H9 (cell line): ENCODE results near the gene PIGS. TPM values are rescaled to one million over a fixed set of nuclear protein-coding genes. Genes with fewer than 3 reads are reported as not detected.

ENCODE experiments used
- DNase-seq: peaks from one replicate; pipeline ENCODE4 v3.0.0-alpha.2; 2017
- H2AFZ ChIP-seq: one replicate; pipeline ENCODE4 v1.6.1; 2013; ENCODE audit warnings: mild to moderate bottlenecking, low read length, control low read depth, moderate library complexity
- H2AK5ac ChIP-seq: 2 replicates; pipeline ENCODE4 v1.6.1; 2013; ENCODE audit warnings: low read length, control low read depth, mixed read lengths; ENCODE audit not compliant: insufficient read length
- H2BK120ac ChIP-seq: one replicate; pipeline ENCODE4 v1.6.1; 2013; ENCODE audit warnings: low read depth, mild to moderate bottlenecking, low read length, control low read depth, inconsistent platforms; ENCODE audit not compliant: poor library complexity, severe bottlenecking
- H2BK12ac ChIP-seq: 2 replicates; pipeline ENCODE4 v1.6.1; 2013; ENCODE audit warnings: low read length, control low read depth, mixed read lengths, low read depth; ENCODE audit not compliant: insufficient read length
- H2BK15ac ChIP-seq: 2 replicates; pipeline ENCODE4 v1.6.1; 2013; ENCODE audit warnings: low read depth, low read length, control low read depth
- H2BK20ac ChIP-seq: one replicate; pipeline ENCODE4 v1.6.1; 2013; ENCODE audit warnings: low read depth, mild to moderate bottlenecking, low read length, control low read depth, inconsistent platforms; ENCODE audit not compliant: poor library complexity, severe bottlenecking
- H2BK5ac ChIP-seq: 2 replicates; pipeline ENCODE4 v1.6.1; 2013; ENCODE audit warnings: low read length, control low read depth, mixed read lengths; ENCODE audit not compliant: insufficient read length
- H3K14ac ChIP-seq: 2 replicates; pipeline ENCODE4 v1.6.1; 2013; ENCODE audit warnings: low read length, control low read depth; ENCODE audit not compliant: insufficient read depth
- H3K18ac ChIP-seq: 2 replicates; pipeline ENCODE4 v1.6.1; 2013; ENCODE audit warnings: low read depth, mild to moderate bottlenecking, mixed read lengths, low read length, control low read depth; ENCODE audit not compliant: insufficient read length
- H3K23ac ChIP-seq: 2 replicates; pipeline ENCODE4 v1.6.1; 2013; ENCODE audit warnings: low read length, control low read depth, mixed read lengths, low read depth; ENCODE audit not compliant: insufficient read length
- H3K23me2 ChIP-seq: 2 replicates; pipeline ENCODE4 v1.6.1; 2013; ENCODE audit warnings: low read depth, mild to moderate bottlenecking, mixed read lengths, low read length, control low read depth; ENCODE audit not compliant: insufficient read length, poor library complexity, severe bottlenecking
- H3K27ac ChIP-seq: 2 replicates; pipeline ENCODE4 v1.5.1; 2013; ENCODE audit warnings: low read length, control low read depth, mixed read lengths, low read depth; ENCODE audit not compliant: insufficient read length
- H3K27me3 ChIP-seq: 2 replicates; pipeline ENCODE4 v1.6.1; 2013; ENCODE audit warnings: low read length, control low read depth, inconsistent platforms; ENCODE audit not compliant: insufficient read depth
- H3K4ac ChIP-seq: 2 replicates; pipeline ENCODE4 v1.6.1; 2013; ENCODE audit warnings: low read depth, mild to moderate bottlenecking, control low read depth, inconsistent platforms, low read length, moderate library complexity
- H3K4me1 ChIP-seq: 2 replicates; pipeline ENCODE4 v1.6.1; 2013; ENCODE audit warnings: low read length, control low read depth, inconsistent platforms; ENCODE audit not compliant: insufficient read depth
- H3K4me2 ChIP-seq: 2 replicates; pipeline ENCODE4 v1.6.1; 2013; ENCODE audit warnings: low read length, control low read depth, mixed read lengths; ENCODE audit not compliant: insufficient read length, insufficient read depth
- H3K56ac ChIP-seq: 2 replicates; pipeline ENCODE4 v1.6.1; 2013; ENCODE audit warnings: low read depth, mild to moderate bottlenecking, mixed read lengths, low read length, control low read depth; ENCODE audit not compliant: insufficient read length
- H3K79me1 ChIP-seq: 2 replicates; pipeline ENCODE4 v1.6.1; 2013; ENCODE audit warnings: low read depth, mild to moderate bottlenecking, moderate library complexity, low read length, control low read depth, inconsistent platforms; ENCODE audit not compliant: insufficient read depth, poor library complexity, severe bottlenecking
- H3K79me2 ChIP-seq: 2 replicates; pipeline ENCODE4 v1.6.1; 2013; ENCODE audit warnings: low read length, control low read depth, inconsistent platforms; ENCODE audit not compliant: insufficient read depth
- H3K9ac ChIP-seq: 2 replicates; pipeline ENCODE4 v1.6.1; 2013; ENCODE audit warnings: low read length, control low read depth, mixed read lengths; ENCODE audit not compliant: insufficient read length; ENCODE audit errors: extremely low read depth
- H3K9me3 ChIP-seq: one replicate; pipeline ENCODE4 v1.6.1; 2013; ENCODE audit warnings: low read depth, low read length, inconsistent platforms; ENCODE audit not compliant: control insufficient read depth
- H3T11ph ChIP-seq: one replicate; pipeline ENCODE4 v1.6.1; 2013; ENCODE audit warnings: mild to moderate bottlenecking, low read length, control low read depth, inconsistent platforms
- H4K20me1 ChIP-seq: one replicate; pipeline ENCODE4 v1.6.1; 2013; ENCODE audit not compliant: control insufficient read depth, insufficient read length, insufficient read depth
- H4K5ac ChIP-seq: 2 replicates; pipeline ENCODE4 v1.6.1; 2013; ENCODE audit warnings: low read depth, mild to moderate bottlenecking, mixed read lengths, low read length, control low read depth; ENCODE audit not compliant: insufficient read length
- H4K8ac ChIP-seq: replicated peaks from 2 replicates; pipeline ENCODE4 v1.6.1; 2013; ENCODE audit warnings: low read length, control low read depth, mixed read lengths, low read depth; ENCODE audit not compliant: insufficient read length
- H4K91ac ChIP-seq: 2 replicates; pipeline ENCODE4 v1.6.1; 2013; ENCODE audit warnings: low read depth, mild to moderate bottlenecking, moderate library complexity, mixed read lengths, low read length, control low read depth; ENCODE audit not compliant: insufficient read length
- H3K27ac Mint-ChIP-seq, 3 experiments: 2 replicates in 2 of 3; 3 replicates in 1 of 3; pipeline ENCODE4 v1.8.0; 2020 to 2021; ENCODE audit warnings: mixed read lengths in 3 of 3, mild to moderate bottlenecking in 1 of 3, moderate library complexity in 1 of 3
- H3K27me3 Mint-ChIP-seq: 2 replicates; pipeline ENCODE4 v1.8.0; 2021; ENCODE audit warnings: low read depth, mild to moderate bottlenecking, moderate library complexity, mixed read lengths
- H3K36me3 Mint-ChIP-seq, 3 experiments: 2 replicates in 2 of 3; 3 replicates in 1 of 3; pipeline ENCODE4 v1.8.0; 2020 to 2021; ENCODE audit warnings: low read depth in 3 of 3, mixed read lengths in 3 of 3; ENCODE audit not compliant: insufficient read depth in 1 of 3
- H3K4me1 Mint-ChIP-seq, 2 experiments: 2 replicates each; pipeline ENCODE4 v1.8.0; 2020; ENCODE audit warnings: mixed read lengths in 2 of 2
- H3K4me3 Mint-ChIP-seq, 2 experiments: 2 replicates in 1 of 2; 3 replicates in 1 of 2; pipeline ENCODE4 v1.8.0; 2020 to 2021; ENCODE audit warnings: mild to moderate bottlenecking in 2 of 2, mixed read lengths in 2 of 2, moderate library complexity in 1 of 2
- H3K9me3 Mint-ChIP-seq, 2 experiments: 2 replicates in 1 of 2; 3 replicates in 1 of 2; pipeline ENCODE4 v1.8.0; 2020; ENCODE audit warnings: mild to moderate bottlenecking in 2 of 2, mixed read lengths in 2 of 2, moderate library complexity in 1 of 2
- WGBS: extraction: QIAGEN DNeasy Blood & Tissue Kit; methylation state at CpG from one replicate; pipeline ENCODE4 v1.1.7; 2013; ENCODE audit warnings: missing lambda C conversion rate, low lambda C conversion rate, mixed read lengths; ENCODE audit not compliant: insufficient read length; ENCODE audit errors: extremely low coverage; 5-methylcytosine and 5-hydroxymethylcytosine counted together
- total RNA-seq: library from RNA; stranded (reverse); gene quantifications from 2 replicates; pipeline ENCODE4 v1.2.1, GENCODE V29; 2021
- TF ChIP-seq, protein P1 (sequence below): fragments of 200-600 bp; sonication (generic); conservative IDR thresholded peaks from 3 replicates; pipeline ENCODE4 v1.8.0; 2021; ENCODE audit warnings: antibody characterized with exemption, mild to moderate bottlenecking

The PIGS gene
- total RNA-seq, 1 experiment from 2014 or later, result 45.8 TPM

DNA sequence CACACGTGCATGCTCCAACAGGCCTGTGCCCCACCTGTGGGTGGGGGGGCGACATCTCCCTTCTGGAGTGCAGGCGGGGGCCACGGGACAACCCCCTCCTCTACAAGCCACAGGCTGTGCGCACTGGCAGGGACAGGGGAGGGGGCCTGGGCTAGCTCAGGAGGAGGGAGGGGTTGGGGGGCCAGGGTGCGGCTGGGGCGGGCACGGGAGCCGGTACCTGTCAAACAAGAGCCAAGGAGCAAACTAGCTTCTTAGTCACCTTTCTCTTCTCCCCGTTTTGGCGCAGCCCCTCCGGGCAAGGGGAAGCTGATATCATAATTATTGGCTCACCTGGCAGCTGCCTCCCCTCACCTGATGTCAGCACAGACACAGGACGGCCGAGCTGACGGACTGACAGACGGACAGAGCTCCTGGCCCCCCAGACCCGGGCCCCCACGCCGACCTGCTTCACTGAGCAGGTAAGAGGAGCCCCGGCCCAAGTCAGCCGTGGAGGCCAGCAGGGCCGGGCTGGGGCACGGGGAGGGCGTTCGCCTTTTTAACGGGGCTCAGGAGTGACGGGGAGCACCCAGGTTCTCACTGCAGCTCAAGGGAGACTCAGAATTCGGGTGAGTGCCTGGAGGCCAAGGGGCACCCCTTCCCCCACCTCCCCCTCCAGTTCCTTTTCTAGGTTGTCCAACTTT lies 65.2 kb downstream of the PIGS start, which contains the start of gene FOXN1:
Gene FOXN1, plus strand, starts transcription at position 363 of the 680 bp plus-strand sequence. CDS start 17,622 bp downstream, outside the sequence.
- Histone ChIP-seq H2BK120ac (no peak within 1 kb of the TSS), H3K14ac (no peak within 1 kb of the TSS), H4K20me1 (no peaks in the 10 kb centered on the region), H3K27ac (no peak within 1 kb of the TSS), H2AK5ac (no peak within 1 kb of the TSS), H3T11ph (no peak within 1 kb of the TSS), H4K5ac (no peak within 1 kb of the TSS), H3K56ac (no peak within 1 kb of the TSS), H3K27me3 (no peaks in the 10 kb centered on the region), H3K23ac (no peak within 1 kb of the TSS), H3K18ac (no peak within 1 kb of the TSS), H2BK15ac (no peak within 1 kb of the TSS), H3K79me1 (no peaks in the 10 kb centered on the region), H3K9ac (no peak within 1 kb of the TSS), H4K91ac (no peak within 1 kb of the TSS), H3K4ac (no peak within 1 kb of the TSS), H2BK5ac (no peak within 1 kb of the TSS), H3K4me2 (no peak within 1 kb of the TSS), H3K23me2 (no peaks in the 10 kb centered on the region), H2BK20ac (no peak within 1 kb of the TSS), H4K8ac (no peak within 1 kb of the TSS), H3K79me2 (no peaks in the 10 kb centered on the region), H3K9me3 (no peaks in the 10 kb centered on the region), H2AFZ (no peak within 1 kb of the TSS), H2BK12ac (no peak within 1 kb of the TSS), H3K4me1 (no peaks in the 10 kb centered on the region; the same call in 1 of the 2 replicates)
- no peak for DNase-seq
- H3K4me1 Mint-ChIP-seq, result peaks cover 3 to 23% of the 10 kb centered on the region in 2 experiments
- H3K27ac Mint-ChIP-seq, result peak within 1 kb of the TSS in 2 of 3 experiments; percentile 55 to 76; a peak in 3 of 7 replicates
- H3K36me3 Mint-ChIP-seq, result no peaks in the 10 kb centered on the region
- whole genome bisulfite sequencing, result no CpG with 5 or more reads among the region's 28 CpGs
- TF ChIP-seq, protein P1, sequence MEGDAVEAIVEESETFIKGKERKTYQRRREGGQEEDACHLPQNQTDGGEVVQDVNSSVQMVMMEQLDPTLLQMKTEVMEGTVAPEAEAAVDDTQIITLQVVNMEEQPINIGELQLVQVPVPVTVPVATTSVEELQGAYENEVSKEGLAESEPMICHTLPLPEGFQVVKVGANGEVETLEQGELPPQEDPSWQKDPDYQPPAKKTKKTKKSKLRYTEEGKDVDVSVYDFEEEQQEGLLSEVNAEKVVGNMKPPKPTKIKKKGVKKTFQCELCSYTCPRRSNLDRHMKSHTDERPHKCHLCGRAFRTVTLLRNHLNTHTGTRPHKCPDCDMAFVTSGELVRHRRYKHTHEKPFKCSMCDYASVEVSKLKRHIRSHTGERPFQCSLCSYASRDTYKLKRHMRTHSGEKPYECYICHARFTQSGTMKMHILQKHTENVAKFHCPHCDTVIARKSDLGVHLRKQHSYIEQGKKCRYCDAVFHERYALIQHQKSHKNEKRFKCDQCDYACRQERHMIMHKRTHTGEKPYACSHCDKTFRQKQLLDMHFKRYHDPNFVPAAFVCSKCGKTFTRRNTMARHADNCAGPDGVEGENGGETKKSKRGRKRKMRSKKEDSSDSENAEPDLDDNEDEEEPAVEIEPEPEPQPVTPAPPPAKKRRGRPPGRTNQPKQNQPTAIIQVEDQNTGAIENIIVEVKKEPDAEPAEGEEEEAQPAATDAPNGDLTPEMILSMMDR, result no peak
- H3K4me3 Mint-ChIP-seq, result no peak within 1 kb of the TSS
- H3K27me3 Mint-ChIP-seq, result peaks cover 21% of the 10 kb centered on the region
- H3K9me3 Mint-ChIP-seq, result no peaks in the 10 kb centered on the region
